ENCODE measurements around the gene HNRNPUL2. TPM values are rescaled to one million over a fixed set of nuclear protein-coding genes. Genes with fewer than 3 reads are reported as not detected.

The HNRNPUL2 gene
- total and polyA plus RNA-seq, 2 of the 8 experiments (the other 6 are each of a cell fraction or from before 2014, with no cell fraction given), result 14.9 to 46.4 TPM

DNA sequence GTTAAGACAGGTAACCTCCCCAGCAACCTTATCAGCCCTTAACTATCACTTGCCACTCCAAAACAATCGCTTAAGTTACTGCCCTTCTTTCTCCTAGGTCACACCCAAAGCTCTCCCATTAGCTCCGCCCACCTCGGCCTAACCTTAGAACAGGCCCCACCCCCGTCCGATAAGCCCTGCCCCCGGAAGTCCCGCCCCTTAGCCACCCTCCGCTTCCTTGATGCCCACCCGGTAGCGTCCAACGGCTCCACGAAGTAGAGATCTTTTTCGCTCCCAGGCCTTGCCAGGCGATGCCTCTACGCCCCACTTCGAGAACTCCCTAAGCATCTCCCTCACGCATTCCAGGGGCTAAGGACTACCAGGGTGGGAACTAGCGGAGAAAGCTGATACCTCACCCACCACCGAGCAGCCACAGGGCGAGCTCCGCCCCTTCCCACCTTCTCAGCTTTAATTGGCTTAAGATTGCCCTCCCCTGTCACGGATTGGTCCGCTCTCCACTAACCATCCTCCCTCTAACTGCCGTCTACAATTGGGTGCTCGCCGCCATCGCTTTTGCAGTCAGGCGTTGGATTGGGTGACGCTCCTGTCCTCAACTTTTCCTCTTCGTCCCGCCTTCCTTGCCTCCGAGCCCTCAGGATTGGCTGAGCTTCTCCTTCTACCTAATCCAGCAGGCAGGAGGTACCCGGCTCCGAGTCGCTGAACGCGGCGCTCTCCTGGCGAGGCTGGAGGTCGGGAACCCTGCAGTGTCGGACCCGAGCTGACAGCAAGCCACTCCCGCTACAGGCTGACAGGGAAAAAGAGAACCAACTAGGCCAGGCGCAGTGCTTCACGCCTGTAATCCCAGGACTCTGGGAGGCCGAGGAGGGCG lies 26.7 kb upstream of the HNRNPUL2 start, which contains the start of gene ZBTB3 (continued):
- TF ChIP-seq SP1 (IDR thresholded peaks at IDR 0.05; ENCODE audit: low read depth, low read length) (peak; percentile 99), EP300 (IDR thresholded peaks at IDR 0.05; ENCODE audit: borderline replicate concordance in 1 of 2, low read depth in 2 of 2, low read length in 2 of 2) (no peak), SIRT6 (IDR thresholded peaks at IDR 0.05; ENCODE audit: low read length) (no peak), CHD2 (IDR thresholded peaks at IDR 0.05; ENCODE audit: low read length) (peak; percentile 92), POLR2AphosphoS5 (IDR thresholded peaks at IDR 0.05; ENCODE audit: low read depth, low read length) (peak; percentile 79), GTF2F1 (IDR thresholded peaks at IDR 0.05; ENCODE audit: borderline replicate concordance, low read depth, low read length) (no peak), KDM4A (IDR thresholded peaks at IDR 0.05; ENCODE audit: low read depth, low read length, severe bottlenecking) (peak; percentile 79), TAF1 (IDR thresholded peaks at IDR 0.05; ENCODE audit: low read depth, low read length) (peak; percentile 31; the same call in 1 of the 2 replicates), CREB1 (IDR thresholded peaks at IDR 0.05) (peak; percentile 8), POU5F1 (IDR thresholded peaks at IDR 0.05; ENCODE audit: low read depth, low read length) (no peak), GABPA (IDR thresholded peaks at IDR 0.05; ENCODE audit: borderline replicate concordance, insufficient read depth, low read length) (peak; percentile 81), SP4 (IDR thresholded peaks at IDR 0.05; ENCODE audit: low read length) (peak; percentile 81), CHD1 (IDR thresholded peaks at IDR 0.05; ENCODE audit: low read depth, low read length) (no peak), SUZ12 (IDR thresholded peaks at IDR 0.05; ENCODE audit: low read length) (no peak), PHF8 (conservative IDR thresholded peaks at IDR 0.05; ENCODE audit: low read depth, low read length) (peak; percentile 91), RXRA (IDR thresholded peaks at IDR 0.05; ENCODE audit: insufficient read depth, low read depth, low read length) (no peak), E2F6 (IDR thresholded peaks at IDR 0.05) (no peak), YY1 (IDR thresholded peaks at IDR 0.05; ENCODE audit: low read depth, low read length) (no peak; the same call in 1 of the 2 replicates), TBP (IDR thresholded peaks at IDR 0.05; ENCODE audit: low read depth, low read length) (peak; percentile 65; the same call in 1 of the 2 replicates), SIN3A (conservative IDR thresholded peaks at IDR 0.05 in 1 of 2, IDR thresholded peaks at IDR 0.05 in 1 of 2; ENCODE audit: low read depth in 1 of 2, low read length in 2 of 2) (peak; percentile 49 to 93; a peak in 3 of 4 replicates)
- TF ChIP-seq, protein P1, sequence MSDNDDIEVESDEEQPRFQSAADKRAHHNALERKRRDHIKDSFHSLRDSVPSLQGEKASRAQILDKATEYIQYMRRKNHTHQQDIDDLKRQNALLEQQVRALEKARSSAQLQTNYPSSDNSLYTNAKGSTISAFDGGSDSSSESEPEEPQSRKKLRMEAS (IDR thresholded peaks at IDR 0.05), result peak; percentile 59
